NB4 (cell line): ENCODE data around the gene SELPLG.

Experiments used
- MYC ChIP-seq: IDR thresholded peaks from 2 replicates; pipeline ENCODE4 v1.6.1; 2011; ENCODE audit warnings: low read depth, low read length
- POLR2A ChIP-seq: IDR thresholded peaks from 2 replicates; pipeline ENCODE4 v1.6.1; 2011; ENCODE audit warnings: mild to moderate bottlenecking; ENCODE audit not compliant: insufficient read length; ENCODE audit errors: extremely low read depth
- TF ChIP-seq, protein P1 (sequence below): IDR thresholded peaks from one replicate; pipeline ENCODE4 v1.5.1; 2012; ENCODE audit warnings: low read depth, low read length
- TF ChIP-seq, protein P2 (sequence below): IDR thresholded peaks from 2 replicates; pipeline ENCODE4 v1.6.1; 2011; ENCODE audit warnings: low read depth, low read length

DNA sequence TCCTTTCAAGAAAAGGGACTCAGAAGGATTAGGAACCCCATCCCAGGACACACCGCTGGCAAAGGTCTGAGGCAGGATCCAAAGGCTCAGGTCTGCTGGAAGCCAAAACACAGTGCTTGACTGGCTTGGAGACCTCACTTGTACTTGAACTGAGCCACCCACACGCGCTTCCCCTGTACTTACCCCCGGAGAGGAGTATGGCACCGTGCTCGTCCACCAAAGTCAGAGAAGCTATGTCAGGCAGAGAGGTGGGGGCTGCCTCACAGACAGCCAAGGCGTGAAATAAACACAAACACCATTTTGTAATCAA lies 11.1 kb upstream of the SELPLG start:
- TF ChIP-seq, protein P1, sequence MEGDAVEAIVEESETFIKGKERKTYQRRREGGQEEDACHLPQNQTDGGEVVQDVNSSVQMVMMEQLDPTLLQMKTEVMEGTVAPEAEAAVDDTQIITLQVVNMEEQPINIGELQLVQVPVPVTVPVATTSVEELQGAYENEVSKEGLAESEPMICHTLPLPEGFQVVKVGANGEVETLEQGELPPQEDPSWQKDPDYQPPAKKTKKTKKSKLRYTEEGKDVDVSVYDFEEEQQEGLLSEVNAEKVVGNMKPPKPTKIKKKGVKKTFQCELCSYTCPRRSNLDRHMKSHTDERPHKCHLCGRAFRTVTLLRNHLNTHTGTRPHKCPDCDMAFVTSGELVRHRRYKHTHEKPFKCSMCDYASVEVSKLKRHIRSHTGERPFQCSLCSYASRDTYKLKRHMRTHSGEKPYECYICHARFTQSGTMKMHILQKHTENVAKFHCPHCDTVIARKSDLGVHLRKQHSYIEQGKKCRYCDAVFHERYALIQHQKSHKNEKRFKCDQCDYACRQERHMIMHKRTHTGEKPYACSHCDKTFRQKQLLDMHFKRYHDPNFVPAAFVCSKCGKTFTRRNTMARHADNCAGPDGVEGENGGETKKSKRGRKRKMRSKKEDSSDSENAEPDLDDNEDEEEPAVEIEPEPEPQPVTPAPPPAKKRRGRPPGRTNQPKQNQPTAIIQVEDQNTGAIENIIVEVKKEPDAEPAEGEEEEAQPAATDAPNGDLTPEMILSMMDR: no peak
- TF ChIP-seq POLR2A (no peak), MYC (no peak)
- TF ChIP-seq, protein P2, sequence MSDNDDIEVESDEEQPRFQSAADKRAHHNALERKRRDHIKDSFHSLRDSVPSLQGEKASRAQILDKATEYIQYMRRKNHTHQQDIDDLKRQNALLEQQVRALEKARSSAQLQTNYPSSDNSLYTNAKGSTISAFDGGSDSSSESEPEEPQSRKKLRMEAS: no peak
